HepG2 (cell line): ENCODE data around the gene UPK1A. TPM values are rescaled to one million over a fixed set of nuclear protein-coding genes. Genes with fewer than 3 reads are reported as not detected.

ENCODE experiments used
- ATAC-seq: fragments of 200-7000 bp; cut with Tn5 transposase; 3 replicates; pipeline ENCODE4 v1.9.1; 2020; ENCODE audit warnings: mild to moderate bottlenecking, moderate library complexity
- BruUV-seq: library from RNA; stranded (reverse); fragments of 400-500 nt; replicated peaks from 2 replicates; lab custom pipeline; 2021; lab: Mats Ljungman, UMichigan
- CTCF ChIA-PET: fragments of 300-600 bp; formaldehyde crosslinking; extraction: SDS; loops from one replicate; lab custom pipeline; 2021; ENCODE audit warnings: low total read pairs, inconsistent platforms, low intra/inter-chr PET ratio; lab: Yijun Ruan, JAX
- POLR2A ChIA-PET: fragments of 350-600 bp; sonication (Branson Sonifier 250); formaldehyde crosslinking; loops from one replicate; lab custom pipeline; 2020; ENCODE audit warnings: antibody characterized with exemption, inconsistent platforms; lab: Yijun Ruan, JAX
- DNase-seq: peaks from one replicate; pipeline ENCODE4 v3.0.0-alpha.2; 2015; ENCODE audit warnings: low spot score
- FAIRE-seq: peaks from 3 replicates; lab custom pipeline; 2011; peaks lifted over from hg19 to GRCh38; lab: Jason Lieb, UNC
- H2AFZ ChIP-seq: one replicate; pipeline ENCODE4 v1.6.1; 2011; ENCODE audit warnings: low read length, inconsistent platforms
- H3K27ac ChIP-seq: fragments of 300-600 bp; 3 replicates; pipeline ENCODE4 v1.8.0; 2011; ENCODE audit warnings: mixed run types, mild to moderate bottlenecking, mixed read lengths, low read length, inconsistent platforms; ENCODE audit not compliant: insufficient read depth; ENCODE audit errors: extremely low read length
- H3K27me3 ChIP-seq, 2 experiments: fragments of 200-600 bp in 1 of 2; 2 replicates in 1 of 2; 3 replicates in 1 of 2; pipeline versions ENCODE4 v1.6.0 to v1.8.0; 2011; ENCODE audit warnings: low read length in 2 of 2, mild to moderate bottlenecking in 2 of 2, moderate library complexity in 2 of 2, inconsistent platforms in 1 of 2; ENCODE audit not compliant: insufficient read depth in 2 of 2, control insufficient read depth in 1 of 2
- H3K36me3 ChIP-seq, 2 experiments: fragments of 200-600 bp in 1 of 2; replicated peaks in 1 of 2; 2 replicates in 1 of 2; 3 replicates in 1 of 2; pipeline versions ENCODE4 v1.5.1 to v1.8.0; 2011; ENCODE audit warnings: low read length in 2 of 2, inconsistent platforms in 1 of 2; ENCODE audit not compliant: insufficient read depth in 2 of 2, control insufficient read depth in 1 of 2
- H3K4me1 ChIP-seq: 2 replicates; pipeline ENCODE4 v1.5.1; 2012; ENCODE audit warnings: low read length, inconsistent platforms; ENCODE audit not compliant: insufficient read depth
- H3K4me2 ChIP-seq: 2 replicates; pipeline ENCODE4 v1.6.0; 2011; ENCODE audit warnings: low read depth, low read length, inconsistent platforms
- H3K4me3 ChIP-seq, 3 experiments: fragments of 200-600 bp in 1 of 3; sonication (generic), shearing (Covaris generic) in 1 of 3; replicated peaks in 1 of 3; 2 replicates each; pipeline ENCODE4 v1.5.1; 2011 to 2016; ENCODE audit warnings: low read length in 3 of 3, inconsistent platforms in 2 of 3, low read depth in 2 of 3, mild to moderate bottlenecking in 2 of 3, control low read depth in 1 of 3, mixed read lengths in 1 of 3; ENCODE audit not compliant: insufficient read depth in 1 of 3
- H3K79me2 ChIP-seq: one replicate; pipeline ENCODE4 v1.6.1; 2011; ENCODE audit warnings: low read length, inconsistent platforms; ENCODE audit not compliant: insufficient read depth
- H3K9ac ChIP-seq: 2 replicates; pipeline ENCODE4 v1.6.0; 2011; ENCODE audit warnings: mild to moderate bottlenecking, low read depth, low read length, inconsistent platforms; ENCODE audit not compliant: insufficient read depth
- H3K9me3 ChIP-seq: 2 replicates; pipeline ENCODE4 v1.5.1; 2012; ENCODE audit warnings: mild to moderate bottlenecking, low read length
- H4K20me1 ChIP-seq: 2 replicates; pipeline ENCODE4 v1.6.0; 2011; ENCODE audit warnings: inconsistent platforms, mild to moderate bottlenecking, low read length, moderate library complexity; ENCODE audit not compliant: insufficient read depth
- RBAK ChIP-seq: sonication (generic); formaldehyde crosslinking; IDR thresholded peaks from 2 replicates; pipeline ENCODE4 v1.5.1; 2020; ENCODE audit warnings: mild to moderate bottlenecking, missing genetic modification reagents
- WGBS: methylation state at CpG from one replicate; pipeline ENCODE4 v1.1.6; 2017; ENCODE audit warnings: low lambda C conversion rate; 5-methylcytosine and 5-hydroxymethylcytosine counted together
- in situ Hi-C: cut with HindIII; loops from 2 replicates; pipeline ENCODE4 v1.10.0; 2017; ENCODE audit warnings: low pct_unique_long_range_greater_than_20kb; ENCODE audit not compliant: extremely low pct_ligation_motif_present
- intact Hi-C: fragments of 100-400 bp; cut with micrococcal nuclease; formaldehyde crosslinking; loops from one replicate; pipeline ENCODE4 v1.10.0; 2022; ENCODE audit not compliant: unreplicated experiment
- polyA plus RNA-seq, 8 experiments: library from polyadenylated mRNA; depleted of rRNA in 3 of 8; stranded (reverse) in 7 of 8; unstranded in 1 of 8; fragments of >200 nt; fragmentation: Illumina TruSeq in 4 of 8; extraction: Trizol in 4 of 8; gene quantifications; 2 replicates each; pipeline versions ENCODE4 v1.2.1 to v1.2.3, GENCODE V29; 2011 to 2016; ENCODE audit warnings: low read depth in 4 of 8, missing spikeins in 1 of 8, mixed read lengths in 1 of 8; ENCODE audit not compliant: insufficient read depth in 1 of 8
- total RNA-seq, 5 experiments: library from RNA; depleted of rRNA; stranded (reverse); fragments of >200 nt; fragmentation: Illumina TruSeq; extraction: Trizol; gene quantifications; 2 replicates each; pipeline ENCODE4 v1.2.3, GENCODE V29; 2016; ENCODE audit warnings: low read depth in 1 of 5
- TF ChIP-seq, protein P1 (sequence below): sonication (generic); formaldehyde crosslinking; IDR thresholded peaks from 2 replicates; pipeline ENCODE4 v1.4.0; 2020; ENCODE audit warnings: missing genetic modification reagents, borderline replicate concordance
- TF ChIP-seq, protein P2 (sequence below): sonication (generic); formaldehyde crosslinking; IDR thresholded peaks from 2 replicates; pipeline ENCODE4 v1.8.0; 2022; ENCODE audit warnings: missing genetic modification reagents, mild to moderate bottlenecking, moderate library complexity, borderline replicate concordance

The UPK1A gene
- total and polyA plus RNA-seq, 2 of the 13 experiments (the other 11 are each of a cell fraction or from before 2014, with no cell fraction given): 2.9 TPM; not detected in 1

DNA sequence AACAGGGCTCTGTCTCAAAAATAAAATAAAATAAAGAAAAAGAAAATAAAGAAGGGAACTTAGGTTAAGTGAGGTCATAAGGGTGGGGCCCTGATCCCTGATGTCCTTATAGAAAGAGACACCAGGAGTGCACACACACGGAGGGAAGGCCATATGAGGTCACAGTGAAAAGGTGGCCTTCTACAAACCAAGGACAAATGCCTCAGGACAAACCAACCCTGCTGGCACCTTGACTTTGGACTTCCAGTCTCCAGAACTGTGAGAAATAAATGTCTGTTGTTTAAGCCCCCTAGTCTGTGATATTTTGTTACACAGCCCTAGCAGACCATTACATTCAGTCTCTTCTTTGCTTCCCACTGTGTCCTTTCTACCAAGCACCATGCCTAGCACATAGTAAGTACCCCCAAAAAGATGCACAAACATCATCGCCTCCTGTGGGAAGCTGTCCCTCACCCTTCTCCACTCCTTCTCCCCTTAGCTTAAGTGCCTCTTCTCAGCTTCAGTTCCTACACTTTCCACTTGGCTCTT is 29.6 kb downstream of the UPK1A start:
- Histone ChIP-seq H3K4me3 (no peak overlapping the region), H3K9me3 (no peaks in the 10 kb centered on the region), H3K9ac (no peak overlapping the region), H3K36me3 (no peaks in the 10 kb centered on the region), H3K4me1 (peaks cover 35% of the 10 kb centered on the region), H4K20me1 (no peaks in the 10 kb centered on the region), H2AFZ (no peak overlapping the region), H3K79me2 (no peaks in the 10 kb centered on the region), H3K4me2 (no peak overlapping the region), H3K27me3 (no peaks in the 10 kb centered on the region), H3K27ac (no peak overlapping the region)
- no TSS peak for BruUV-seq
- in situ Hi-C loops (loop anchor here (10.0 kb wide), 1 partner anchor 119 kb away; the partner anchor contains the start of gene PRODH2), intact Hi-C loops (loop anchor here (10.0 kb wide), 2 partner anchors 49 to 119 kb away; partner anchors contain the start of genes IGFLR1, LIN37, PRODH2 and PSENEN)
- ChIA-PET POLR2A (interaction anchor here (1.3 kb wide), 1 partner anchor 45 kb away, joined by 4 read pairs; no protein-coding TSS in a partner anchor), CTCF (interaction anchor here (6.1 kb wide), 1 partner anchor 21 kb away, joined by 201 read pairs; the partner anchor contains the start of gene KMT2B)
- FAIRE-seq (no peak), ATAC-seq (no peak), DNase-seq (no peak)
- TF ChIP-seq, protein P1, sequence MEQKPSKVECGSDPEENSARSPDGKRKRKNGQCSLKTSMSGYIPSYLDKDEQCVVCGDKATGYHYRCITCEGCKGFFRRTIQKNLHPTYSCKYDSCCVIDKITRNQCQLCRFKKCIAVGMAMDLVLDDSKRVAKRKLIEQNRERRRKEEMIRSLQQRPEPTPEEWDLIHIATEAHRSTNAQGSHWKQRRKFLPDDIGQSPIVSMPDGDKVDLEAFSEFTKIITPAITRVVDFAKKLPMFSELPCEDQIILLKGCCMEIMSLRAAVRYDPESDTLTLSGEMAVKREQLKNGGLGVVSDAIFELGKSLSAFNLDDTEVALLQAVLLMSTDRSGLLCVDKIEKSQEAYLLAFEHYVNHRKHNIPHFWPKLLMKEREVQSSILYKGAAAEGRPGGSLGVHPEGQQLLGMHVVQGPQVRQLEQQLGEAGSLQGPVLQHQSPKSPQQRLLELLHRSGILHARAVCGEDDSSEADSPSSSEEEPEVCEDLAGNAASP (CRISPR knock-in tag): peak; percentile 55; the same call in 1 of the 2 replicates
- TF ChIP-seq, protein P2, sequence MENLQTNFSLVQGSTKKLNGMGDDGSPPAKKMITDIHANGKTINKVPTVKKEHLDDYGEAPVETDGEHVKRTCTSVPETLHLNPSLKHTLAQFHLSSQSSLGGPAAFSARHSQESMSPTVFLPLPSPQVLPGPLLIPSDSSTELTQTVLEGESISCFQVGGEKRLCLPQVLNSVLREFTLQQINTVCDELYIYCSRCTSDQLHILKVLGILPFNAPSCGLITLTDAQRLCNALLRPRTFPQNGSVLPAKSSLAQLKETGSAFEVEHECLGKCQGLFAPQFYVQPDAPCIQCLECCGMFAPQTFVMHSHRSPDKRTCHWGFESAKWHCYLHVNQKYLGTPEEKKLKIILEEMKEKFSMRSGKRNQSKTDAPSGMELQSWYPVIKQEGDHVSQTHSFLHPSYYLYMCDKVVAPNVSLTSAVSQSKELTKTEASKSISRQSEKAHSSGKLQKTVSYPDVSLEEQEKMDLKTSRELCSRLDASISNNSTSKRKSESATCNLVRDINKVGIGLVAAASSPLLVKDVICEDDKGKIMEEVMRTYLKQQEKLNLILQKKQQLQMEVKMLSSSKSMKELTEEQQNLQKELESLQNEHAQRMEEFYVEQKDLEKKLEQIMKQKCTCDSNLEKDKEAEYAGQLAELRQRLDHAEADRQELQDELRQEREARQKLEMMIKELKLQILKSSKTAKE (CRISPR knock-in tag): no peak
- TF ChIP-seq RBAK: peak; percentile 99
- 53% methylated on average over 2 of the region's 2 CpGs for WGBS
